NB4 (cell line): Measurements from ENCODE around the gene SOX6.

ENCODE experiments used
- POLR2A ChIP-seq: IDR thresholded peaks from 2 replicates; pipeline ENCODE4 v1.6.1; 2011; ENCODE audit warnings: mild to moderate bottlenecking; ENCODE audit not compliant: insufficient read length; ENCODE audit errors: extremely low read depth
- TF ChIP-seq, protein P1 (sequence below): IDR thresholded peaks from one replicate; pipeline ENCODE4 v1.5.1; 2012; ENCODE audit warnings: low read depth, low read length
- TF ChIP-seq, protein P2 (sequence below): IDR thresholded peaks from 2 replicates; pipeline ENCODE4 v1.6.1; 2011; ENCODE audit warnings: low read depth, low read length

DNA sequence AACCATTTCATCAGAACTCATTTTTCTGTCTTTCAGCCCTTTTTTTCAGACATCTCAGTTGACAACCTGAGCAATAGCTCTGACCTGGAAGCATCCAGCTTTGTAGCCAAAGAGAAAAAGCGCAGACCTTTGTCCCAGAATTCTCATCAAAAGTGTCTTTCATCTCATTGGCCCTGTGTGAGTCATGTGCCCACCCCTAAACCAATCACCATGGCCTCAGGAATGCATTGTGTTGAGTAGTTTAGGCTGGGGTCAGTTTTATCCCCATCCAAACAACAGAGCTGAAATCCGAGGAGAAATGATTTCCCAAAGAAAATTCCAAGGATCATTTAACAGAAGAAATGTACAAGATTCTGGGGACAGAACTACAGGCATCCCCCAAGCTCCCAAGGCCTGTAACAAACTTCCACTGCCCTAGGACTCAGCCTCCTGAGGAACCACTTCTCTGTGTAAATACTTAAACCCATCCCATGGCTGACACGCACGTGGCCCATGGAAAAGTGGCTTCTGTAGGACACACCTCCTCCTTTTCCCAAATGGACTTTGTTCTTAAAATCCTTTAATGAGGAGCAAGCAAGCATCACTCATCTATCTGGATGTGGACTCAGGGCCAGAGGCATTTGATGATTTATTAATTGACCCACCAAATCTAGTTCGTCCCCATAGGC lies 429.0 kb downstream of the SOX6 start:
- TF ChIP-seq, protein P1, sequence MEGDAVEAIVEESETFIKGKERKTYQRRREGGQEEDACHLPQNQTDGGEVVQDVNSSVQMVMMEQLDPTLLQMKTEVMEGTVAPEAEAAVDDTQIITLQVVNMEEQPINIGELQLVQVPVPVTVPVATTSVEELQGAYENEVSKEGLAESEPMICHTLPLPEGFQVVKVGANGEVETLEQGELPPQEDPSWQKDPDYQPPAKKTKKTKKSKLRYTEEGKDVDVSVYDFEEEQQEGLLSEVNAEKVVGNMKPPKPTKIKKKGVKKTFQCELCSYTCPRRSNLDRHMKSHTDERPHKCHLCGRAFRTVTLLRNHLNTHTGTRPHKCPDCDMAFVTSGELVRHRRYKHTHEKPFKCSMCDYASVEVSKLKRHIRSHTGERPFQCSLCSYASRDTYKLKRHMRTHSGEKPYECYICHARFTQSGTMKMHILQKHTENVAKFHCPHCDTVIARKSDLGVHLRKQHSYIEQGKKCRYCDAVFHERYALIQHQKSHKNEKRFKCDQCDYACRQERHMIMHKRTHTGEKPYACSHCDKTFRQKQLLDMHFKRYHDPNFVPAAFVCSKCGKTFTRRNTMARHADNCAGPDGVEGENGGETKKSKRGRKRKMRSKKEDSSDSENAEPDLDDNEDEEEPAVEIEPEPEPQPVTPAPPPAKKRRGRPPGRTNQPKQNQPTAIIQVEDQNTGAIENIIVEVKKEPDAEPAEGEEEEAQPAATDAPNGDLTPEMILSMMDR, result no peak
- no peak for TF ChIP-seq POLR2A
- TF ChIP-seq, protein P2, sequence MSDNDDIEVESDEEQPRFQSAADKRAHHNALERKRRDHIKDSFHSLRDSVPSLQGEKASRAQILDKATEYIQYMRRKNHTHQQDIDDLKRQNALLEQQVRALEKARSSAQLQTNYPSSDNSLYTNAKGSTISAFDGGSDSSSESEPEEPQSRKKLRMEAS, result no peak
